H1 (cell line): ENCODE data around the gene TRHDE. TPM values are rescaled to one million over a fixed set of nuclear protein-coding genes. Genes with fewer than 3 reads are reported as not detected.

Experiments
- CTCF ChIA-PET: fragments of 300-600 bp; sonication (Branson Sonifier 250); formaldehyde crosslinking; loops from one replicate; lab custom pipeline; 2021; ENCODE audit not compliant: partially characterized antibody; lab: Charles Lee
- POLR2A ChIA-PET: fragments of 300-600 bp; sonication (Branson Sonifier 250); formaldehyde crosslinking; loops from one replicate; lab custom pipeline; 2021; ENCODE audit warnings: inconsistent platforms; ENCODE audit not compliant: partially characterized antibody; lab: Charles Lee
- DNase-seq, 2 experiments: peaks; one replicate each; pipeline versions ENCODE4 v3.0.0 to v3.0.0-alpha.2; 2010 to 2022; ENCODE audit warnings: low spot score in 2 of 2, low read depth in 1 of 2, mixed read lengths in 1 of 2
- FAIRE-seq: peaks from 2 replicates; lab custom pipeline; 2011; peaks lifted over from hg19 to GRCh38; lab: Jason Lieb, UNC
- H2AFZ ChIP-seq: 2 replicates; pipeline ENCODE4 v1.8.1; 2012; ENCODE audit warnings: low read length, inconsistent platforms
- H2AK5ac ChIP-seq: 2 replicates; pipeline ENCODE4 v1.6.1; 2013; ENCODE audit warnings: low read depth, low read length
- H2BK120ac ChIP-seq: replicated peaks from 2 replicates; pipeline ENCODE3; 2013; ENCODE audit warnings: low read depth, low read length, inconsistent platforms
- H2BK12ac ChIP-seq: 2 replicates; pipeline ENCODE4 v1.6.1; 2013; ENCODE audit warnings: low read depth, low read length
- H2BK15ac ChIP-seq: 2 replicates; pipeline ENCODE4 v1.6.1; 2013; ENCODE audit warnings: low read length
- H2BK20ac ChIP-seq: 2 replicates; pipeline ENCODE4 v1.6.1; 2013; ENCODE audit warnings: low read length
- H2BK5ac ChIP-seq: 2 replicates; pipeline ENCODE4 v1.6.1; 2013; ENCODE audit warnings: low read depth, low read length
- H3K14ac ChIP-seq: 2 replicates; pipeline ENCODE4 v1.6.1; 2013; ENCODE audit warnings: inconsistent platforms; ENCODE audit not compliant: insufficient read length
- H3K18ac ChIP-seq: 2 replicates; pipeline ENCODE4 v1.6.1; 2013; ENCODE audit warnings: low read length; ENCODE audit errors: extremely low read depth
- H3K23ac ChIP-seq: 2 replicates; pipeline ENCODE4 v1.6.1; 2013; ENCODE audit warnings: inconsistent platforms; ENCODE audit not compliant: insufficient read length
- H3K23me2 ChIP-seq: 2 replicates; pipeline ENCODE4 v1.6.1; 2013; ENCODE audit warnings: low read depth, low read length
- H3K27ac ChIP-seq: 2 replicates; pipeline ENCODE4 v1.6.1; 2011; ENCODE audit warnings: low read depth, low read length, inconsistent platforms
- H3K27me3 ChIP-seq, 4 experiments: replicated peaks in 1 of 4; 1 replicate in 1 of 4; 2 replicates in 3 of 4; pipeline versions ENCODE4 v1.6.1 to v1.8.1; 2011 to 2013; ENCODE audit warnings: low read length in 3 of 4, mild to moderate bottlenecking in 3 of 4, inconsistent platforms in 2 of 4, mixed read lengths in 2 of 4, moderate library complexity in 1 of 4; ENCODE audit not compliant: control insufficient read depth in 3 of 4, insufficient read depth in 3 of 4; ENCODE audit errors: extremely low read depth in 1 of 4
- H3K36me3 ChIP-seq, 4 experiments: 2 replicates each; pipeline versions ENCODE4 v1.6.1 to v1.8.1; 2011 to 2013; ENCODE audit warnings: mild to moderate bottlenecking in 4 of 4, low read length in 3 of 4, moderate library complexity in 2 of 4, control low read depth in 1 of 4, inconsistent platforms in 1 of 4; ENCODE audit not compliant: insufficient read depth in 4 of 4, control insufficient read depth in 2 of 4
- H3K4ac ChIP-seq: replicated peaks from 2 replicates; pipeline ENCODE3; 2013; ENCODE audit warnings: low read length, low read depth, mixed read lengths, inconsistent platforms; ENCODE audit not compliant: insufficient read length
- H3K4me1 ChIP-seq, 4 experiments: replicated peaks in 1 of 4; 1 replicate in 1 of 4; 2 replicates in 3 of 4; pipeline versions ENCODE4 v1.6.1 to v1.8.1; 2011 to 2013; ENCODE audit warnings: low read length in 3 of 4, inconsistent platforms in 2 of 4, mixed read lengths in 1 of 4; ENCODE audit not compliant: insufficient read depth in 4 of 4, control insufficient read depth in 3 of 4
- H3K4me2 ChIP-seq, 2 experiments: 2 replicates each; pipeline versions ENCODE4 v1.6.1 to v1.8.1; 2011 to 2013; ENCODE audit warnings: low read depth in 2 of 2, low read length in 2 of 2, control low read depth in 1 of 2, inconsistent platforms in 1 of 2, mild to moderate bottlenecking in 1 of 2; ENCODE audit not compliant: insufficient read depth in 1 of 2
- H3K4me3 ChIP-seq, 4 experiments: fragments of 200-600, 300-600 bp in 1 of 4; sonication (generic), shearing (Covaris generic), sonication (Bioruptor Twin) in 1 of 4; 2 replicates each; pipeline versions ENCODE4 v1.5.1 to v1.8.1; 2011 to 2016; ENCODE audit warnings: low read length in 4 of 4, low read depth in 3 of 4, control low read depth in 2 of 4, inconsistent platforms in 2 of 4, mild to moderate bottlenecking in 2 of 4, mixed read lengths in 1 of 4, moderate library complexity in 1 of 4; ENCODE audit not compliant: insufficient read depth in 2 of 4; ENCODE audit errors: extremely low read depth in 1 of 4
- H3K56ac ChIP-seq: replicated peaks from 2 replicates; pipeline ENCODE3; 2013; ENCODE audit warnings: low read depth, mild to moderate bottlenecking, mixed read lengths, low read length, inconsistent platforms; ENCODE audit not compliant: insufficient read length
- H3K79me1 ChIP-seq: 2 replicates; pipeline ENCODE4 v1.6.1; 2013; ENCODE audit warnings: low read depth, low read length, control low read depth
- H3K79me2 ChIP-seq, 2 experiments: 2 replicates each; pipeline versions ENCODE4 v1.6.1 to v1.8.1; 2012 to 2013; ENCODE audit warnings: low read length in 2 of 2, mild to moderate bottlenecking in 2 of 2, inconsistent platforms in 1 of 2; ENCODE audit not compliant: insufficient read depth in 2 of 2, control insufficient read depth in 1 of 2
- H3K9ac ChIP-seq, 4 experiments: replicated peaks in 1 of 4; 1 replicate in 1 of 4; 2 replicates in 3 of 4; pipeline versions ENCODE4 v1.6.1 to v1.8.1; 2011 to 2013; ENCODE audit warnings: low read depth in 3 of 4, low read length in 3 of 4, control low read depth in 2 of 4, mild to moderate bottlenecking in 2 of 4, moderate library complexity in 2 of 4, inconsistent platforms in 1 of 4; ENCODE audit errors: extremely low read depth in 1 of 4
- H3K9me3 ChIP-seq, 2 experiments: 2 replicates each; pipeline versions ENCODE4 v1.6.1 to v1.8.1; 2012 to 2013; ENCODE audit warnings: mild to moderate bottlenecking in 2 of 2, moderate library complexity in 2 of 2, control low read depth in 1 of 2, inconsistent platforms in 1 of 2, low read depth in 1 of 2, low read length in 1 of 2, mixed read lengths in 1 of 2; ENCODE audit not compliant: insufficient read depth in 2 of 2
- H4K20me1 ChIP-seq, 2 experiments: replicated peaks in 1 of 2; 2 replicates each; pipeline versions ENCODE3 to v1.8.1; 2011 to 2013; ENCODE audit warnings: inconsistent platforms in 2 of 2, low read length in 2 of 2, mild to moderate bottlenecking in 1 of 2; ENCODE audit not compliant: insufficient read depth in 2 of 2, control insufficient read depth in 1 of 2
- H4K5ac ChIP-seq: 2 replicates; pipeline ENCODE4 v1.6.1; 2013; ENCODE audit warnings: low read length, low read depth, mixed read lengths, inconsistent platforms; ENCODE audit not compliant: insufficient read length
- H4K8ac ChIP-seq: 2 replicates; pipeline ENCODE4 v1.8.0; 2013; ENCODE audit warnings: mild to moderate bottlenecking, moderate library complexity, low read length, inconsistent platforms; ENCODE audit not compliant: insufficient read depth; ENCODE audit errors: extremely low read depth
- H4K91ac ChIP-seq: replicated peaks from 2 replicates; pipeline ENCODE3; 2013; ENCODE audit warnings: low read length, mixed read lengths, inconsistent platforms; ENCODE audit not compliant: insufficient read length
- ASH2L ChIP-seq: fragments of 200-600, 300-600 bp; sonication (generic); IDR thresholded peaks from one replicate; pipeline ENCODE4 v1.7.1; 2017; ENCODE audit warnings: low read length
- BCL11A ChIP-seq, 2 experiments: IDR thresholded peaks; one replicate each; pipeline ENCODE4 v1.6.1; 2011; ENCODE audit warnings: low read depth in 2 of 2, low read length in 2 of 2, mild to moderate bottlenecking in 2 of 2
- BRCA1 ChIP-seq: IDR thresholded peaks from 2 replicates; pipeline ENCODE4 v1.6.1; 2012; ENCODE audit warnings: low read depth, low read length, improper control_type of control experiment
- CBX5 ChIP-seq: fragments of 300-800, 300-1000 bp; sonication (generic); IDR thresholded peaks from 2 replicates; pipeline ENCODE4 v1.7.1; 2016; ENCODE audit warnings: antibody characterized with exemption, low read length, low read depth
- E2F6 ChIP-seq: IDR thresholded peaks from 2 replicates; pipeline ENCODE4 v1.6.1; 2012; ENCODE audit warnings: inconsistent platforms
- GABPA ChIP-seq: IDR thresholded peaks from 2 replicates; pipeline ENCODE4 v1.6.1; 2011; ENCODE audit warnings: mild to moderate bottlenecking, low read length, moderate library complexity, borderline replicate concordance; ENCODE audit not compliant: insufficient read depth
- KDM4A ChIP-seq: IDR thresholded peaks from one replicate; pipeline ENCODE4 v1.7.1; 2012; ENCODE audit warnings: low read depth, mild to moderate bottlenecking, moderate library complexity, low read length, inconsistent platforms; ENCODE audit not compliant: severe bottlenecking
- MAFK ChIP-seq: IDR thresholded peaks from 2 replicates; pipeline ENCODE4 v1.6.1; 2012; ENCODE audit warnings: low read depth, mild to moderate bottlenecking, improper control_type of control experiment, low read length
- PHF8 ChIP-seq: fragments of 200-600 bp; sonication (generic); conservative IDR thresholded peaks from 2 replicates; pipeline ENCODE4 v1.7.1; 2012; ENCODE audit warnings: low read depth, mild to moderate bottlenecking, inconsistent platforms, low read length, moderate library complexity
- POLR2AphosphoS5 ChIP-seq: IDR thresholded peaks from 2 replicates; pipeline ENCODE4 v1.6.1; 2011; ENCODE audit warnings: low read depth, low read length
- RFX5 ChIP-seq: IDR thresholded peaks from 2 replicates; pipeline ENCODE4 v1.6.1; 2011; ENCODE audit warnings: low read depth, low read length, improper control_type of control experiment, borderline replicate concordance
- TCF12 ChIP-seq: IDR thresholded peaks from 2 replicates; pipeline ENCODE4 v1.6.1; 2011; ENCODE audit warnings: low read depth, mild to moderate bottlenecking, low read length
- USF2 ChIP-seq: IDR thresholded peaks from 2 replicates; pipeline ENCODE4 v1.6.1; 2011; ENCODE audit warnings: low read length, improper control_type of control experiment
- YY1 ChIP-seq: IDR thresholded peaks from 2 replicates; pipeline ENCODE4 v1.6.1; 2011; ENCODE audit warnings: low read depth, mild to moderate bottlenecking, low read length
- WGBS, 2 experiments: shearing (Covaris generic) in 1 of 2; methylation state at CpG; one replicate each; pipeline versions ENCODE4 v1.1.6 to v1.1.7; 2013 to 2015; ENCODE audit warnings: low lambda C conversion rate in 2 of 2, mixed read lengths in 2 of 2, inconsistent platforms in 1 of 2, low coverage in 1 of 2, missing lambda C conversion rate in 1 of 2; ENCODE audit not compliant: insufficient replicate concordance in 2 of 2, insufficient coverage in 1 of 2, insufficient read length in 1 of 2; ENCODE audit errors: extremely low coverage in 1 of 2, missing lambda C conversion rate in 1 of 2; 5-methylcytosine and 5-hydroxymethylcytosine counted together
- polyA plus RNA-seq, 7 experiments: library from polyadenylated mRNA; depleted of rRNA in 3 of 7; stranded (reverse) in 5 of 7; unstranded in 2 of 7; fragments of >200 nt in 5 of 7; fragments of 200-250 nt in 2 of 7; gene quantifications; 1 replicate in 5 of 7; 2 replicates in 1 of 7; 4 replicates in 1 of 7; pipeline versions ENCODE4 v1.2.1 to v1.2.3, GENCODE V29; 2011 to 2013; ENCODE audit warnings: missing spikeins in 2 of 7, mixed read lengths in 2 of 7
- total RNA-seq: library from RNA; stranded (reverse); fragmentation: NEBNext Ultra II Directional; extraction: Animal tissue kit (Norgen Biotek cat#: 25700); gene quantifications from 2 replicates; pipeline ENCODE4 v1.2.1, GENCODE V29; 2021

Gene TRHDE
- total and polyA plus RNA-seq, 2 of the 8 experiments (the other 6 are each of a cell fraction or from before 2014, with no cell fraction given) = 1.3 to 5.0 TPM

- H2BK120ac ChIP-seq = no peak overlapping the region
- no peak overlapping the region for H2AFZ ChIP-seq
- TF ChIP-seq E2F6 (no peak), BRCA1 (no peak), YY1 (no peak), USF2 (no peak), MAFK (no peak), PHF8 (no peak), RFX5 (no peak), POLR2AphosphoS5 (no peak), ASH2L (no peak), TCF12 (no peak), BCL11A (IDR thresholded peaks at IDR 0.05; ENCODE audit: low read depth in 2 of 2, low read length in 2 of 2) (no peak), GABPA (no peak), KDM4A (no peak), CBX5 (no peak)
These were observed 29.2 kb upstream of the TRHDE start for GRCh38 chr12:72242946-72243345.

More at GRCh38 chr12:72242946-72243345, 29.2 kb upstream of the TRHDE start:
- H2AK5ac ChIP-seq = no peak overlapping the region
- H3K79me2 ChIP-seq = no peaks in the 10 kb centered on the region
- H3K23me2 ChIP-seq = no peaks in the 10 kb centered on the region
- no peaks in the 10 kb centered on the region for H3K27me3 ChIP-seq
- H3K4ac ChIP-seq = no peak overlapping the region
- H3K18ac ChIP-seq = no peak overlapping the region
- FAIRE-seq = no peak
- H3K4me2 ChIP-seq = no peak overlapping the region
- H3K79me1 ChIP-seq = no peaks in the 10 kb centered on the region
- 93% methylated on average over 2 of the region's 2 CpGs; no CpG with 5 or more reads in 1 of the 2 experiments for WGBS, 2 experiments
- no peaks in the 10 kb centered on the region for H3K4me1 ChIP-seq
- H3K27ac ChIP-seq = no peak overlapping the region
- H3K14ac ChIP-seq = no peak overlapping the region
- no peak overlapping the region for H4K5ac ChIP-seq
- no peak overlapping the region for H2BK15ac ChIP-seq
- DNase-seq = no peak
- H4K91ac ChIP-seq = no peak overlapping the region
- H3K9me3 ChIP-seq = no peaks in the 10 kb centered on the region
- ChIA-PET POLR2A (no interaction called here), CTCF (interaction anchor here (1.0 kb wide), 1 partner anchor 22 kb away, joined by 4 read pairs; no protein-coding TSS in a partner anchor)
- H3K9ac ChIP-seq = no peak overlapping the region
- no peak overlapping the region for H2BK12ac ChIP-seq
- no peaks in the 10 kb centered on the region for H3K36me3 ChIP-seq
- no peak overlapping the region for H3K56ac ChIP-seq
- H2BK5ac ChIP-seq = no peak overlapping the region
- no peaks in the 10 kb centered on the region for H4K20me1 ChIP-seq
- H2BK20ac ChIP-seq = no peak overlapping the region
- no peak overlapping the region for H4K8ac ChIP-seq
- no peak overlapping the region for H3K4me3 ChIP-seq
- no peak overlapping the region for H3K23ac ChIP-seq
